ENCODE data around the gene HSP90AA1. TPM values are rescaled to one million over a fixed set of nuclear protein-coding genes. Genes with fewer than 3 reads are reported as not detected.
A peak's percentile ranks its signal among the peaks of the same experiment; 100 is the strongest.
"Not testable (repeated sequence)": the region's sequence is repeated elsewhere in the genome, so short reads cannot be mapped to it uniquely, and the experiment has no call there.

Gene HSP90AA1
- 746 TPM for polyA plus RNA-seq (2013, experiment 1 of 2)
- 725 TPM for polyA plus RNA-seq (2013, experiment 2 of 2)

- WGBS, 2 experiments (ENCODE audit: insufficient coverage in 2 of 2) = 1% methylated on average over 42 to 85 of the region's 106 CpGs
- Histone ChIP-seq H3K36me3 (ENCODE audit: control insufficient read depth, insufficient read depth, low read length) (peaks cover 40% of the 10 kb centered on the region), H3K9me3 (ENCODE audit: control insufficient read depth, low read length) (no peaks in the 10 kb centered on the region), H3K4me1 (ENCODE audit: control insufficient read depth, insufficient read depth, low read length, poor library complexity, severe bottlenecking) (peaks cover 28% of the 10 kb centered on the region), H3K4me3 (ENCODE audit: extremely low read depth, insufficient read depth, low read length, poor library complexity, severe bottlenecking) (peak within 1 kb of the TSS; percentile 74), H3K27ac (ENCODE audit: low read depth, low read length, severe bottlenecking) (peak within 1 kb of the TSS; percentile 99)
Measured at GRCh38 chr14:102086972-102087761, at the start of gene HSP90AA1. Gene HSP90AA1 (minus strand): TSS chr14:102087044. CDS start chr14:102086378, 666 bp downstream.

GRCh38 chr14:102135456-102135855 lies 48.6 kb upstream of the HSP90AA1 start:
- not testable (repeated sequence) for H3K9me3 ChIP-seq (ENCODE audit: control insufficient read depth, low read length); H3K36me3 ChIP-seq (ENCODE audit: control insufficient read depth, insufficient read depth, low read length); H3K4me3 ChIP-seq (ENCODE audit: extremely low read depth, insufficient read depth, low read length, poor library complexity, severe bottlenecking); H3K27ac ChIP-seq (ENCODE audit: low read depth, low read length, severe bottlenecking); H3K4me1 ChIP-seq (ENCODE audit: control insufficient read depth, insufficient read depth, low read length, poor library complexity, severe bottlenecking)
- 97% methylated on average over 13 to 25 of the region's 30 CpGs for WGBS, 2 experiments (ENCODE audit: insufficient coverage in 2 of 2)

- not testable (repeated sequence) for H3K4me1 ChIP-seq (ENCODE audit: control insufficient read depth, insufficient read depth, low read length, poor library complexity, severe bottlenecking); H3K9me3 ChIP-seq (ENCODE audit: control insufficient read depth, low read length); H3K4me3 ChIP-seq (ENCODE audit: extremely low read depth, insufficient read depth, low read length, poor library complexity, severe bottlenecking); H3K36me3 ChIP-seq (ENCODE audit: control insufficient read depth, insufficient read depth, low read length); H3K27ac ChIP-seq (ENCODE audit: low read depth, low read length, severe bottlenecking)
- WGBS, 2 experiments (ENCODE audit: insufficient coverage in 2 of 2) = 98% methylated on average over 6 to 9 of the region's 10 CpGs
Measured at GRCh38 chr14:102134719-102135118, 47.9 kb upstream of the HSP90AA1 start.

DNA sequence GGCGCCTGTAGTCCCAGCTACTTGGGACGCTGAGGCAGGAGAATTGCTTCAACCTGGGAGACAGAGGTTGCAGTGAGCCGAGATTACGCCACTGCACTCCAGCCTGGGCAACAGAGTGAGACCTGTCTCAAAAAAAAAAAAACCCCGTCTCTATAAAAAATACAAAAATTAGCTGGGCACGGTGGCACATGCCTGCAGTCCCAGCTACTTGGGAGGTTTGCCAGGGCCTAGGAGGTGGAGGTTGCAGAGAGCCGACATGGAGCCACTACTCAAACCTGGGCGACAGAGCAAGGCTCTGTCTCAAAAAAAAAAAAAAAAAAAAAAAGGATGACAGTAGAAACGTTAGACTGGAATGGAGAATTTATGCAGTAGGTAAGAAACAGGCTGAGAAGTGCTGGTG lies 47.2 kb upstream of the HSP90AA1 start:
- H3K9me3 ChIP-seq (ENCODE audit: control insufficient read depth, low read length); H3K4me1 ChIP-seq (ENCODE audit: control insufficient read depth, insufficient read depth, low read length, poor library complexity, severe bottlenecking); H3K36me3 ChIP-seq (ENCODE audit: control insufficient read depth, insufficient read depth, low read length); H3K27ac ChIP-seq (ENCODE audit: low read depth, low read length, severe bottlenecking); H3K4me3 ChIP-seq (ENCODE audit: extremely low read depth, insufficient read depth, low read length, poor library complexity, severe bottlenecking): not testable (repeated sequence)
- 94 to 97% methylated on average over 5 to 7 of the region's 9 CpGs for WGBS, 2 experiments (ENCODE audit: insufficient coverage in 2 of 2)

GRCh38 chr14:102131741-102132140 lies 44.9 kb upstream of the HSP90AA1 start:
- Histone ChIP-seq H3K27ac (ENCODE audit: low read depth, low read length, severe bottlenecking) (no peak overlapping the region), H3K4me1 (ENCODE audit: control insufficient read depth, insufficient read depth, low read length, poor library complexity, severe bottlenecking) (peaks cover under 1% of the 10 kb centered on the region), H3K36me3 (ENCODE audit: control insufficient read depth, insufficient read depth, low read length) (peaks cover 7% of the 10 kb centered on the region), H3K9me3 (ENCODE audit: control insufficient read depth, low read length) (no peaks in the 10 kb centered on the region), H3K4me3 (ENCODE audit: extremely low read depth, insufficient read depth, low read length, poor library complexity, severe bottlenecking) (no peak overlapping the region)
- 67 to 79% methylated on average over 3 to 6 of the region's 6 CpGs for WGBS, 2 experiments (ENCODE audit: insufficient coverage in 2 of 2)

DNA sequence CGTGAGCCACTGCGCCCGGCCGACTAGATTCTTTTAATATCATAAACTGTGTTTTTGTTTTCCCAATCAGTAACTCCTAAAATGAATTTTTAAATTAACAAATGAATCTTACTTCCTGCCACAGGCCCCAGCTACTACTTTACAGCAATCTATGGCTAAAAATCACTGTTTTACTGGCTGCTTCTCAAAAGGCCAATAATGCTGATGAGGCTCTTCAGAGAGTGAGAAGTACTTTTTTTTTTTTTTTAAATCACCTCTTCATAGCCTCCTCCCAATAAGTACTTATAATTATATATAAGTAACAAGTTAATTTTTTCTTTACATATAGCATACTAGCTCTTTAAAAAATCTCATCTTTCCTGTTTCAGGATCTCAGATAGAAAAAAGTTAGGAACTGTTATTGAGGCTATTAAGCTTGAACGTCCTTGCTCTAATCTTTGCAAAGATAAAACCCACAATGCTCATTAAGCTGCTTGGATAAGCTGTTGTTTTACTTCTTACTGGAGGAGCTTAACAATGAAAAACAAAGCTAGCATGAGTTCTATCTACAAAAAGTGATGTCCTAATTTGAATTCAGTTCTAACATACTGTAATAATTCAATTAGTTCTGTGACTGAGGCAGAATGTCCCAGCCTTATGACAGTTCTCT lies 40.1 kb upstream of the HSP90AA1 start:
- Histone ChIP-seq H3K9me3 (ENCODE audit: control insufficient read depth, low read length) (no peaks in the 10 kb centered on the region), H3K4me1 (ENCODE audit: control insufficient read depth, insufficient read depth, low read length, poor library complexity, severe bottlenecking) (peaks cover 4% of the 10 kb centered on the region), H3K4me3 (ENCODE audit: extremely low read depth, insufficient read depth, low read length, poor library complexity, severe bottlenecking) (no peak overlapping the region), H3K27ac (ENCODE audit: low read depth, low read length, severe bottlenecking) (no peak overlapping the region), H3K36me3 (ENCODE audit: control insufficient read depth, insufficient read depth, low read length) (no peaks in the 10 kb centered on the region)
- 86 to 93% methylated on average over 1 to 5 of the region's 5 CpGs for WGBS, 2 experiments (ENCODE audit: insufficient coverage in 2 of 2)

GRCh38 chr14:102125546-102125945 lies 38.7 kb upstream of the HSP90AA1 start:
- Histone ChIP-seq H3K4me1 (ENCODE audit: control insufficient read depth, insufficient read depth, low read length, poor library complexity, severe bottlenecking) (peaks cover 4% of the 10 kb centered on the region), H3K36me3 (ENCODE audit: control insufficient read depth, insufficient read depth, low read length) (no peaks in the 10 kb centered on the region), H3K27ac (ENCODE audit: low read depth, low read length, severe bottlenecking) (no peak overlapping the region), H3K9me3 (ENCODE audit: control insufficient read depth, low read length) (no peaks in the 10 kb centered on the region), H3K4me3 (ENCODE audit: extremely low read depth, insufficient read depth, low read length, poor library complexity, severe bottlenecking) (no peak overlapping the region)
- 100% methylated on average over 1 of the region's 5 CpGs; no CpG with 5 or more reads in 1 of the 2 experiments for WGBS, 2 experiments (ENCODE audit: insufficient coverage in 2 of 2)

DNA sequence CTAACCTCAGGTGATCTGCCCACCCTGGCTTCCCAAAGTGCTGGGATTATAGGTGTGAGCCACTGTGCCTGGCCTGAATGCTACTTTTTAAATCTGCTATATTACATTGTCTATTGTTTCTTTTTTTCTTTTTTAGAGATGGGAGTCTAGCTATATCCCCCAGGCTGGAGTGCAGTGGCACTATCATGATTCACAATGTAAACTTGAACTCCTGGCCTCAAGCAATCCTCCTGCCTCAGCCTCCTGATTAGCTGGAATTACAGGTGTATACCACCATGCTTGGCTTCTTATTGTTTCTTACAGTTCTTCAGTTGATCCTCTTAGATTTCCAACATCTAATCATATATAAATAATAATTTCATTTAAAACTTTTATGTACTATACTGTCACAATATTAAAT lies 37.6 kb upstream of the HSP90AA1 start:
- Histone ChIP-seq H3K4me3 (ENCODE audit: extremely low read depth, insufficient read depth, low read length, poor library complexity, severe bottlenecking) (no peak overlapping the region), H3K36me3 (ENCODE audit: control insufficient read depth, insufficient read depth, low read length) (no peaks in the 10 kb centered on the region), H3K4me1 (ENCODE audit: control insufficient read depth, insufficient read depth, low read length, poor library complexity, severe bottlenecking) (peaks cover 4% of the 10 kb centered on the region), H3K27ac (ENCODE audit: low read depth, low read length, severe bottlenecking) (no peak overlapping the region), H3K9me3 (ENCODE audit: control insufficient read depth, low read length) (no peaks in the 10 kb centered on the region)

DNA sequence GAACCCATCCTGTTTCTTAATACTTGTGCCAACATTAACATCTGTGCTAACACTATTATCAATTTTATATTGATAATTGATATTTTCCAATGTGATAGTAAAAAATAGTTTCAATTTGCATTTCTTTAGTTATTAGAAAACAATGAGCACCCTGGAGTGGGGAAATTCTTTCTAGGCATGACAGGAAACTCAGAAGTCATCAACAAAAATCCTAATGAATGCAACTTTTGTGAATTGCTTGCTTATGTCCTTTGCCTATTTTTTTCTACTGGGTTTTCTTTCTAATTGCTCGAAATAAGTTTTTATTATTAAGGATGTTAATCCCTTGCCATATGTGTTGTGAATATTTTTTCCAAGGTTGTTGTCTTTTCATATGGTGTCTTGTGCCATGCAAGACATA lies 34.7 kb upstream of the HSP90AA1 start:
- Histone ChIP-seq H3K4me1 (ENCODE audit: control insufficient read depth, insufficient read depth, low read length, poor library complexity, severe bottlenecking) (peaks cover 3% of the 10 kb centered on the region), H3K9me3 (ENCODE audit: control insufficient read depth, low read length) (peaks cover 12% of the 10 kb centered on the region), H3K27ac (ENCODE audit: low read depth, low read length, severe bottlenecking) (no peak overlapping the region), H3K36me3 (ENCODE audit: control insufficient read depth, insufficient read depth, low read length) (no peaks in the 10 kb centered on the region), H3K4me3 (ENCODE audit: extremely low read depth, insufficient read depth, low read length, poor library complexity, severe bottlenecking) (no peak overlapping the region)
- WGBS, 2 experiments (ENCODE audit: insufficient coverage in 2 of 2) = no CpG with 5 or more reads among the region's 1 CpG

GRCh38 chr14:102120888-102121287 lies 34.0 kb upstream of the HSP90AA1 start:
- Histone ChIP-seq H3K4me1 (ENCODE audit: control insufficient read depth, insufficient read depth, low read length, poor library complexity, severe bottlenecking) (no peaks in the 10 kb centered on the region), H3K36me3 (ENCODE audit: control insufficient read depth, insufficient read depth, low read length) (peaks cover 3% of the 10 kb centered on the region), H3K4me3 (ENCODE audit: extremely low read depth, insufficient read depth, low read length, poor library complexity, severe bottlenecking) (no peak overlapping the region), H3K27ac (ENCODE audit: low read depth, low read length, severe bottlenecking) (no peak overlapping the region), H3K9me3 (ENCODE audit: control insufficient read depth, low read length) (peaks cover 12% of the 10 kb centered on the region)
- 100% methylated on average over 1 of the region's 1 CpG; no CpG with 5 or more reads in 1 of the 2 experiments for WGBS, 2 experiments (ENCODE audit: insufficient coverage in 2 of 2)

- no peaks in the 10 kb centered on the region for H3K4me1 ChIP-seq (ENCODE audit: control insufficient read depth, insufficient read depth, low read length, poor library complexity, severe bottlenecking)
- no peak overlapping the region for H3K4me3 ChIP-seq (ENCODE audit: extremely low read depth, insufficient read depth, low read length, poor library complexity, severe bottlenecking)
- H3K9me3 ChIP-seq (ENCODE audit: control insufficient read depth, low read length) = peaks cover 12% of the 10 kb centered on the region
- WGBS, 2 experiments (ENCODE audit: insufficient coverage in 2 of 2) = 83 to 92% methylated on average over 1 to 3 of the region's 3 CpGs
- no peak overlapping the region for H3K27ac ChIP-seq (ENCODE audit: low read depth, low read length, severe bottlenecking)
- H3K36me3 ChIP-seq (ENCODE audit: control insufficient read depth, insufficient read depth, low read length) = peaks cover 3% of the 10 kb centered on the region
Measured at GRCh38 chr14:102117852-102118251, 31.0 kb upstream of the HSP90AA1 start.
